ENCODE data around the gene FMC1. TPM values are rescaled to one million over a fixed set of nuclear protein-coding genes. Genes with fewer than 3 reads are reported as not detected.
"Not testable (repeated sequence)": the region's sequence is repeated elsewhere in the genome, so short reads cannot be mapped to it uniquely, and the experiment has no call there.

FMC1 gene
- total RNA-seq, 1 donor from 2014 or later = 6.2 TPM

- H3K27me3 Mint-ChIP-seq (ENCODE audit: low read depth) = no peaks in the 10 kb centered on the region
- DNase-seq (ENCODE audit: low spot score) = no peak
- peaks cover 8% of the 10 kb centered on the region for H3K36me3 Mint-ChIP-seq (ENCODE audit: low read depth)
- no peak for TF ChIP-seq CTCF (IDR thresholded peaks at IDR 0.05)
- H3K4me1 Mint-ChIP-seq (ENCODE audit: low read depth) = peaks cover 11% of the 10 kb centered on the region
- H3K9me3 Mint-ChIP-seq (ENCODE audit: low read depth) = no peaks in the 10 kb centered on the region
- no peak overlapping the region for H3K4me3 Mint-ChIP-seq (ENCODE audit: unreplicated experiment)
- H3K27ac Mint-ChIP-seq (ENCODE audit: unreplicated experiment) = no peak overlapping the region
Measured at GRCh38 chr7:139354729-139355128, 13.6 kb downstream of the FMC1 start.

- no peaks in the 10 kb centered on the region for H3K9me3 Mint-ChIP-seq (ENCODE audit: low read depth)
Measured at GRCh38 chr7:139355320-139355719, 14.2 kb downstream of the FMC1 start.

GRCh38 chr7:139357729-139358506 is 16.8 kb downstream of the FMC1 start:
- Mint-ChIP-seq H3K4me3 (ENCODE audit: unreplicated experiment) (peak overlapping the region; percentile 96), H3K4me1 (ENCODE audit: low read depth) (peaks cover 28% of the 10 kb centered on the region), H3K27ac (ENCODE audit: unreplicated experiment) (peak overlapping the region; percentile 100)
- not testable (repeated sequence) for H3K9me3 Mint-ChIP-seq (ENCODE audit: low read depth); H3K27me3 Mint-ChIP-seq (ENCODE audit: low read depth); H3K36me3 Mint-ChIP-seq (ENCODE audit: low read depth); DNase-seq (ENCODE audit: low spot score)

More at GRCh38 chr7:139355320-139355719, 14.2 kb downstream of the FMC1 start:
- Mint-ChIP-seq H3K36me3 (ENCODE audit: low read depth) (peaks cover 7% of the 10 kb centered on the region), H3K27ac (ENCODE audit: unreplicated experiment) (no peak overlapping the region), H3K4me3 (ENCODE audit: unreplicated experiment) (no peak overlapping the region), H3K4me1 (ENCODE audit: low read depth) (peaks cover 11% of the 10 kb centered on the region), H3K27me3 (ENCODE audit: low read depth) (no peaks in the 10 kb centered on the region)
- TF ChIP-seq CTCF (IDR thresholded peaks at IDR 0.05) = no peak
- no peak for DNase-seq (ENCODE audit: low spot score)

GRCh38 chr7:139358541-139359365 is 17.6 kb downstream of the FMC1 start:
- H3K4me3 Mint-ChIP-seq (ENCODE audit: unreplicated experiment) = peak overlapping the region; percentile 96
- H3K27me3 Mint-ChIP-seq (ENCODE audit: low read depth) = no peaks in the 10 kb centered on the region
- H3K27ac Mint-ChIP-seq (ENCODE audit: unreplicated experiment) = peak overlapping the region; percentile 100
- no peaks in the 10 kb centered on the region for H3K9me3 Mint-ChIP-seq (ENCODE audit: low read depth)
- no peak for DNase-seq (ENCODE audit: low spot score)
- H3K36me3 Mint-ChIP-seq (ENCODE audit: low read depth) = peaks cover 2% of the 10 kb centered on the region
- TF ChIP-seq CTCF (IDR thresholded peaks at IDR 0.05) = no peak
- H3K4me1 Mint-ChIP-seq (ENCODE audit: low read depth) = peaks cover 33% of the 10 kb centered on the region

- Mint-ChIP-seq H3K4me1 (ENCODE audit: low read depth) (peaks cover 35% of the 10 kb centered on the region), H3K9me3 (ENCODE audit: low read depth) (no peaks in the 10 kb centered on the region), H3K4me3 (ENCODE audit: unreplicated experiment) (peak within 1 kb of the TSS; percentile 96), H3K36me3 (ENCODE audit: low read depth) (peaks cover 2% of the 10 kb centered on the region), H3K27ac (ENCODE audit: unreplicated experiment) (peak within 1 kb of the TSS; percentile 100), H3K27me3 (ENCODE audit: low read depth) (no peaks in the 10 kb centered on the region)
- peak; percentile 100 for DNase-seq (ENCODE audit: low spot score)
- peak; percentile 40 for TF ChIP-seq CTCF (IDR thresholded peaks at IDR 0.05)
Measured at GRCh38 chr7:139359366-139360209, 18.5 kb downstream of the FMC1 start, which contains the start of gene LUC7L2. TSS of gene LUC7L2 (plus strand) at chr7:139359894. CDS start at chr7:139360262, 368 bp downstream.
